Measurements from ENCODE around the gene HYDIN. TPM values are rescaled to one million over a fixed set of nuclear protein-coding genes. Genes with fewer than 3 reads are reported as not detected.
"Not testable (repeated sequence)": the region's sequence is repeated elsewhere in the genome, so short reads cannot be mapped to it uniquely, and the experiment has no call there.

The HYDIN gene
- total RNA-seq, 4 donors from 2014 or later, result 0.16 to 2.0 (median 1.4) TPM; not detected in 1

- 15% methylated on average over 1 of the region's 10 CpGs; no CpG with 5 or more reads in 1 of the 2 donors for WGBS, 2 donors (ENCODE audit: low coverage in 1 of 2)
- H3K27ac ChIP-seq; H3K27me3 ChIP-seq; H3K4me1 ChIP-seq; in situ Hi-C loops (cut with MboI; ENCODE audit: low pct_ligation_motif_present in 1 of 4, low pct_unique_long_range_greater_than_20kb in 1 of 4, low sequenced_read_pairs in 3 of 4); H3K4me3 ChIP-seq; H3K9me3 ChIP-seq; intact Hi-C loops (cut with DNase I; ENCODE audit: low total_unique reads); H3K36me3 ChIP-seq; DNase-seq: not testable (repeated sequence)
These were observed 215.1 kb downstream of the HYDIN start for GRCh38 chr16:71015419-71015818.

- H3K9me3 ChIP-seq; H3K27ac ChIP-seq; H3K4me1 ChIP-seq; H3K27me3 ChIP-seq; DNase-seq; in situ Hi-C loops (cut with MboI; ENCODE audit: low pct_ligation_motif_present in 1 of 4, low pct_unique_long_range_greater_than_20kb in 1 of 4, low sequenced_read_pairs in 3 of 4); H3K36me3 ChIP-seq; H3K4me3 ChIP-seq; intact Hi-C loops (cut with DNase I; ENCODE audit: low total_unique reads): not testable (repeated sequence)
- no CpG with 5 or more reads among the region's 3 CpGs for WGBS, 2 donors (ENCODE audit: low coverage in 1 of 2)
These were observed 220.9 kb downstream of the HYDIN start for GRCh38 chr16:71009440-71010223.

GRCh38 chr16:71006516-71006915 lies 224.0 kb downstream of the HYDIN start:
- H3K27me3 ChIP-seq; intact Hi-C loops (cut with DNase I; ENCODE audit: low total_unique reads); H3K9me3 ChIP-seq; in situ Hi-C loops (cut with MboI; ENCODE audit: low pct_ligation_motif_present in 1 of 4, low pct_unique_long_range_greater_than_20kb in 1 of 4, low sequenced_read_pairs in 3 of 4); DNase-seq; H3K27ac ChIP-seq; H3K4me1 ChIP-seq; H3K36me3 ChIP-seq; H3K4me3 ChIP-seq: not testable (repeated sequence)
- WGBS, 2 donors (ENCODE audit: low coverage in 1 of 2), result 39% methylated on average over 3 of the region's 3 CpGs; no CpG with 5 or more reads in 1 of the 2 donors

- H3K9me3 ChIP-seq; intact Hi-C loops (cut with DNase I; ENCODE audit: low total_unique reads); H3K27me3 ChIP-seq; H3K4me1 ChIP-seq; H3K4me3 ChIP-seq; H3K36me3 ChIP-seq; H3K27ac ChIP-seq; DNase-seq; in situ Hi-C loops (cut with MboI; ENCODE audit: low pct_ligation_motif_present in 1 of 4, low pct_unique_long_range_greater_than_20kb in 1 of 4, low sequenced_read_pairs in 3 of 4): not testable (repeated sequence)
- 10% methylated on average over 2 of the region's 2 CpGs; no CpG with 5 or more reads in 1 of the 2 donors for WGBS, 2 donors (ENCODE audit: low coverage in 1 of 2)
These were observed 230.8 kb downstream of the HYDIN start for GRCh38 chr16:70999735-71000134.

GRCh38 chr16:70995799-70996198 lies 234.7 kb downstream of the HYDIN start:
- H3K27ac ChIP-seq; H3K4me3 ChIP-seq; intact Hi-C loops (cut with DNase I; ENCODE audit: low total_unique reads); H3K4me1 ChIP-seq; in situ Hi-C loops (cut with MboI; ENCODE audit: low pct_ligation_motif_present in 1 of 4, low pct_unique_long_range_greater_than_20kb in 1 of 4, low sequenced_read_pairs in 3 of 4); H3K9me3 ChIP-seq; H3K36me3 ChIP-seq; DNase-seq; H3K27me3 ChIP-seq: not testable (repeated sequence)
- 50% methylated on average over 2 of the region's 2 CpGs; no CpG with 5 or more reads in 1 of the 2 donors for WGBS, 2 donors (ENCODE audit: low coverage in 1 of 2)

- intact Hi-C loops (cut with DNase I; ENCODE audit: low total_unique reads); in situ Hi-C loops (cut with MboI; ENCODE audit: low pct_ligation_motif_present in 1 of 4, low pct_unique_long_range_greater_than_20kb in 1 of 4, low sequenced_read_pairs in 3 of 4); H3K4me1 ChIP-seq; H3K9me3 ChIP-seq; H3K27me3 ChIP-seq; H3K27ac ChIP-seq; DNase-seq; H3K36me3 ChIP-seq; H3K4me3 ChIP-seq: not testable (repeated sequence)
- 77 to 80% methylated on average over 1 of the region's 4 CpGs for WGBS, 2 donors (ENCODE audit: low coverage in 1 of 2)
These were observed 238.0 kb downstream of the HYDIN start for GRCh38 chr16:70992511-70992910.

GRCh38 chr16:70987019-70987715 lies 243.4 kb downstream of the HYDIN start:
- intact Hi-C loops (cut with DNase I; ENCODE audit: low total_unique reads); in situ Hi-C loops (cut with MboI; ENCODE audit: low pct_ligation_motif_present in 1 of 4, low pct_unique_long_range_greater_than_20kb in 1 of 4, low sequenced_read_pairs in 3 of 4); H3K9me3 ChIP-seq; DNase-seq; H3K36me3 ChIP-seq; H3K27me3 ChIP-seq; H3K4me3 ChIP-seq; H3K4me1 ChIP-seq; H3K27ac ChIP-seq: not testable (repeated sequence)
- 67 to 81% methylated on average over 4 to 5 of the region's 9 CpGs for WGBS, 2 donors (ENCODE audit: low coverage in 1 of 2)

- H3K4me3 ChIP-seq; intact Hi-C loops (cut with DNase I; ENCODE audit: low total_unique reads); H3K4me1 ChIP-seq; H3K27me3 ChIP-seq; H3K9me3 ChIP-seq; DNase-seq; H3K27ac ChIP-seq; H3K36me3 ChIP-seq; in situ Hi-C loops (cut with MboI; ENCODE audit: low pct_ligation_motif_present in 1 of 4, low pct_unique_long_range_greater_than_20kb in 1 of 4, low sequenced_read_pairs in 3 of 4): not testable (repeated sequence)
- WGBS, 2 donors (ENCODE audit: low coverage in 1 of 2), result 49% methylated on average over 2 to 5 of the region's 6 CpGs
These were observed 245.8 kb downstream of the HYDIN start for GRCh38 chr16:70984675-70985074.

GRCh38 chr16:70968332-70968731 lies 262.2 kb downstream of the HYDIN start:
- H3K36me3 ChIP-seq; H3K27me3 ChIP-seq; H3K4me3 ChIP-seq; H3K4me1 ChIP-seq; DNase-seq; H3K9me3 ChIP-seq; intact Hi-C loops (cut with DNase I; ENCODE audit: low total_unique reads); in situ Hi-C loops (cut with MboI; ENCODE audit: low pct_ligation_motif_present in 1 of 4, low pct_unique_long_range_greater_than_20kb in 1 of 4, low sequenced_read_pairs in 3 of 4); H3K27ac ChIP-seq: not testable (repeated sequence)
- WGBS, 2 donors (ENCODE audit: low coverage in 1 of 2), result 45% methylated on average over 2 of the region's 3 CpGs; no CpG with 5 or more reads in 1 of the 2 donors

GRCh38 chr16:70960169-70960568 lies 270.4 kb downstream of the HYDIN start:
- intact Hi-C loops (cut with DNase I; ENCODE audit: low total_unique reads); in situ Hi-C loops (cut with MboI; ENCODE audit: low pct_ligation_motif_present in 1 of 4, low pct_unique_long_range_greater_than_20kb in 1 of 4, low sequenced_read_pairs in 3 of 4); H3K4me3 ChIP-seq; H3K4me1 ChIP-seq; H3K9me3 ChIP-seq; H3K27me3 ChIP-seq; H3K27ac ChIP-seq; H3K36me3 ChIP-seq; DNase-seq: not testable (repeated sequence)
- 40% methylated on average over 1 of the region's 3 CpGs; no CpG with 5 or more reads in 1 of the 2 donors for WGBS, 2 donors (ENCODE audit: low coverage in 1 of 2)
